AG04450 (cell line): ENCODE data around the gene DNMT3L. TPM values are rescaled to one million over a fixed set of nuclear protein-coding genes. Genes with fewer than 3 reads are reported as not detected.

Experiments used
- CTCF ChIA-PET: fragments of 300-600, 350-600 bp; formaldehyde crosslinking; extraction: SDS; loops from one replicate; lab custom pipeline; 2022; ENCODE audit warnings: antibody characterized with exemption, inconsistent platforms; lab: Charles Lee
- POLR2A ChIA-PET: fragments of 350-600 bp; formaldehyde crosslinking; extraction: SDS; loops from one replicate; lab custom pipeline; 2021; ENCODE audit warnings: antibody characterized with exemption, inconsistent platforms; lab: Yijun Ruan, JAX
- DNase-seq: peaks from one replicate; pipeline ENCODE4 v3.0.0-alpha.2; 2011; ENCODE audit warnings: low read depth, low spot score
- H3K27ac ChIP-seq: one replicate; pipeline ENCODE4 v1.5.1; 2012; ENCODE audit warnings: low read depth, low read length, control low read depth
- H3K27me3 ChIP-seq: one replicate; pipeline ENCODE4 v1.6.0; 2012; ENCODE audit warnings: low read length; ENCODE audit not compliant: control insufficient read depth, insufficient read depth
- H3K4me3 ChIP-seq: 2 replicates; pipeline ENCODE4 v1.5.1; 2011; ENCODE audit warnings: mild to moderate bottlenecking, low read depth, low read length, control low read depth
- H3K9me3 ChIP-seq: 2 replicates; pipeline ENCODE4 v1.5.1; 2012; ENCODE audit warnings: low read length; ENCODE audit not compliant: control insufficient read depth, insufficient read depth
- CTCF ChIP-seq: IDR thresholded peaks from 2 replicates; pipeline ENCODE4 v1.5.1; 2011; ENCODE audit warnings: low read depth, low read length, control low read depth, inconsistent platforms
- polyA minus RNA-seq: library from RNA; depleted of rRNA, polyadenylated mRNA; stranded (reverse); fragments of >200 nt; gene quantifications from 2 replicates; pipeline ENCODE4 v1.2.3, GENCODE V29; 2011; rRNA and poly(A)+ RNA removed
- polyA plus RNA-seq: library from polyadenylated mRNA; depleted of rRNA; stranded (reverse); fragments of >200 nt; gene quantifications from 2 replicates; pipeline ENCODE4 v1.2.3, GENCODE V29; 2011; rRNA removed

The DNMT3L gene
- not detected in 2 replicates for polyA plus RNA-seq
- polyA minus RNA-seq, result not detected in 2 replicates

GRCh38 chr21:44261675-44262295 lies at the start of gene DNMT3L:
Gene DNMT3L, minus strand, starts transcription at chr21:44261897. Its CDS starts 638 bp downstream, at chr21:44261259.
- no peaks in the 10 kb centered on the region; the same call in 1 of the 2 replicates for H3K9me3 ChIP-seq
- no peak within 1 kb of the TSS for H3K27ac ChIP-seq
- no peak for DNase-seq
- ChIA-PET POLR2A (no interaction called here), CTCF (no interaction called here)
- peaks cover 4% of the 10 kb centered on the region for H3K27me3 ChIP-seq
- no peak within 1 kb of the TSS for H3K4me3 ChIP-seq
- no peak for TF ChIP-seq CTCF

GRCh38 chr21:44310628-44311507 lies 49.2 kb upstream of the DNMT3L start:
- Histone ChIP-seq H3K9me3 (no peaks in the 10 kb centered on the region; the same call in 1 of the 2 replicates), H3K4me3 (no peak overlapping the region), H3K27me3 (no peaks in the 10 kb centered on the region), H3K27ac (no peak overlapping the region)
- no peak for DNase-seq
- ChIA-PET POLR2A (no interaction called here), CTCF (no interaction called here)
- no peak; the same call in 1 of the 2 replicates for TF ChIP-seq CTCF

GRCh38 chr21:44306936-44307704 lies 45.4 kb upstream of the DNMT3L start:
- H3K27ac ChIP-seq, result no peak overlapping the region
- no peaks in the 10 kb centered on the region for H3K9me3 ChIP-seq
- no peak for DNase-seq
- H3K4me3 ChIP-seq, result no peak overlapping the region
- ChIA-PET CTCF (no interaction called here), POLR2A (interaction anchor here (0.6 kb wide), 1 partner anchor 21 kb away, joined by 3 read pairs; no protein-coding TSS in a partner anchor)
- no peak for TF ChIP-seq CTCF
- H3K27me3 ChIP-seq, result no peaks in the 10 kb centered on the region

GRCh38 chr21:44305691-44306090 lies 44.0 kb upstream of the DNMT3L start:
- no peak overlapping the region for H3K27ac ChIP-seq
- TF ChIP-seq CTCF, result no peak
- no peaks in the 10 kb centered on the region for H3K27me3 ChIP-seq
- H3K9me3 ChIP-seq, result no peaks in the 10 kb centered on the region
- DNase-seq, result no peak
- ChIA-PET CTCF (interaction anchor here (0.7 kb wide), 3 partner anchors 8 to 1806 kb away, joined by 3 read pairs; no protein-coding TSS in a partner anchor), POLR2A (no interaction called here)
- H3K4me3 ChIP-seq, result no peak overlapping the region
